Suprapubic skin (tissue), 4 donors: ENCODE measurements around the gene UNKL. TPM values are rescaled to one million over a fixed set of nuclear protein-coding genes. Genes with fewer than 3 reads are reported as not detected.

Experiments
- DNase-seq, 2 donors: peaks; one replicate each; pipeline ENCODE4 v3.0.0-alpha.2; 2019; ENCODE audit warnings: low spot score in 2 of 2
- H3K27ac ChIP-seq: fragments of 200-600 bp; sonication (generic); one replicate; pipeline ENCODE4 v1.5.1; 2019
- H3K27me3 ChIP-seq: fragments of 200-600 bp; sonication (generic); one replicate; pipeline ENCODE4 v1.5.1; 2019
- H3K36me3 ChIP-seq: fragments of 200-600 bp; sonication (generic); one replicate; pipeline ENCODE4 v1.5.1; 2019
- H3K4me1 ChIP-seq: fragments of 200-600 bp; sonication (generic); one replicate; pipeline ENCODE4 v1.5.1; 2019
- H3K4me3 ChIP-seq: fragments of 200-600 bp; sonication (generic); one replicate; pipeline ENCODE4 v1.5.1; 2019; ENCODE audit warnings: mild to moderate bottlenecking
- H3K9me3 ChIP-seq: fragments of 200-600 bp; sonication (generic); one replicate; pipeline ENCODE4 v1.5.1; 2019
- CTCF ChIP-seq, 2 donors: fragments of 200-600 bp in 1 of 2; fragments of 450-650 bp in 1 of 2; sonication (generic) in 1 of 2; IDR thresholded peaks; one replicate each; pipeline ENCODE4 v1.5.1; 2016 to 2019; ENCODE audit warnings: antibody characterized with exemption in 2 of 2, mild to moderate bottlenecking in 1 of 2, moderate library complexity in 1 of 2
- EP300 ChIP-seq: sonication (generic); formaldehyde crosslinking; IDR thresholded peaks from one replicate; pipeline ENCODE4 v1.6.1; 2017; ENCODE audit warnings: antibody characterized with exemption
- POLR2A ChIP-seq, 2 donors: fragments of 450-650 bp; IDR thresholded peaks; one replicate each; pipeline ENCODE4 v1.6.1; 2017; ENCODE audit warnings: antibody characterized with exemption in 2 of 2, mild to moderate bottlenecking in 2 of 2, moderate library complexity in 2 of 2
- POLR2AphosphoS5 ChIP-seq, 3 donors: sonication (generic); formaldehyde crosslinking; IDR thresholded peaks; one replicate each; pipeline ENCODE4 v1.6.1; 2017; ENCODE audit warnings: antibody characterized with exemption in 3 of 3
- WGBS: methylation state at CpG from one replicate; pipeline ENCODE4 v1.1.5; 2018; 5-methylcytosine and 5-hydroxymethylcytosine counted together
- total RNA-seq, 4 donors: library from RNA; depleted of rRNA; stranded (reverse); fragments of >200 nt; gene quantifications; one replicate each; pipeline ENCODE4 v1.1.0, GENCODE V29; 2016

The UNKL gene
- total RNA-seq, 4 donors from 2014 or later: 13.0 to 81.0 (median 33.4) TPM

DNA sequence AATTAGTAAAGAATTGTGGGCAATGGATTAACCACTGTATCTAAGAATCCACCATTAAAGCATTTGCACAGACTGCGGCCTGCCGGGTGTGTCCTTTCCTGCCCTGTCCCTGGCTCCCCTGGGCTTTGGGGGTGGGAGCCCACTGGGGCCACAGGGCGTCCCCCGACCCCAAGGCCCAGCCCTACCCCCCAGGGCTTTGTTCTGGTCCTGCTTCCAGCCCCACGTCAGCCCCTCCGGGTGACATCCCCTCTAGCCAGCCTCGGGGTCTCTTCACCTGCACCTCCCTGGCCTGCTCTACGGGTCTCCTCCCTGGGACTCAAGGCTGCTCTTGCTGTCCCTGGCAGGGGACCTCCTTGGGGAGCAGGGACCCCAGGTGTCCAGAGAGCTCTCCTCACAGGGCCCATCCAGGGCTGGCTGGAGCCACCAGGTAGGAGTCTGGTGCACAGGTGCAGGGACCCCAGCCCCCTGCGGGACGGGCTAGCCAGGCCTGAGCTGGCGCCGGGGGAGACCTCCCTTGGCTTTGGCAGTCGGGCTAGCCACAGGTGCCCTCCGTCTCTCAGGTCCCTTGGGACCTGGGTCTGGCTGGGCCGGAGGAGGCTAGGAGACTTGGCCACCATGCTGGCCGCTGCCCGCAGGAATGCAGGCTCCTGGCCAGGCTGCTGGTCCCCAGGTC is 87.4 kb downstream of the UNKL start:
- Histone ChIP-seq H3K4me1 (peaks cover 11% of the 10 kb centered on the region), H3K36me3 (peaks cover 41% of the 10 kb centered on the region), H3K27me3 (peaks cover 19% of the 10 kb centered on the region), H3K27ac (no peak overlapping the region), H3K4me3 (no peak overlapping the region), H3K9me3 (no peaks in the 10 kb centered on the region)
- whole genome bisulfite sequencing: 69% methylated on average over 5 of the region's 17 CpGs
- DNase-seq: no peak
- no peak for TF ChIP-seq POLR2AphosphoS5 (IDR thresholded peaks at IDR 0.05)
- TF ChIP-seq CTCF (IDR thresholded peaks at IDR 0.05): no peak
- TF ChIP-seq POLR2A (IDR thresholded peaks at IDR 0.05): no peak
- TF ChIP-seq EP300: no peak

- H3K27ac ChIP-seq: no peak overlapping the region
- H3K36me3 ChIP-seq: peaks cover 47% of the 10 kb centered on the region
- peaks cover 13% of the 10 kb centered on the region for H3K27me3 ChIP-seq
- peaks cover 4% of the 10 kb centered on the region for H3K4me1 ChIP-seq
- H3K4me3 ChIP-seq: no peak overlapping the region
- DNase-seq: no peak
- WGBS: 76% methylated on average over 16 of the region's 17 CpGs
- no peaks in the 10 kb centered on the region for H3K9me3 ChIP-seq
- no peak for TF ChIP-seq POLR2A (IDR thresholded peaks at IDR 0.05)
- no peak for TF ChIP-seq EP300
- TF ChIP-seq POLR2AphosphoS5 (IDR thresholded peaks at IDR 0.05): no peak
- TF ChIP-seq CTCF (IDR thresholded peaks at IDR 0.05): no peak
Measured at GRCh38 chr16:1326391-1326790, 88.1 kb downstream of the UNKL start.

DNA sequence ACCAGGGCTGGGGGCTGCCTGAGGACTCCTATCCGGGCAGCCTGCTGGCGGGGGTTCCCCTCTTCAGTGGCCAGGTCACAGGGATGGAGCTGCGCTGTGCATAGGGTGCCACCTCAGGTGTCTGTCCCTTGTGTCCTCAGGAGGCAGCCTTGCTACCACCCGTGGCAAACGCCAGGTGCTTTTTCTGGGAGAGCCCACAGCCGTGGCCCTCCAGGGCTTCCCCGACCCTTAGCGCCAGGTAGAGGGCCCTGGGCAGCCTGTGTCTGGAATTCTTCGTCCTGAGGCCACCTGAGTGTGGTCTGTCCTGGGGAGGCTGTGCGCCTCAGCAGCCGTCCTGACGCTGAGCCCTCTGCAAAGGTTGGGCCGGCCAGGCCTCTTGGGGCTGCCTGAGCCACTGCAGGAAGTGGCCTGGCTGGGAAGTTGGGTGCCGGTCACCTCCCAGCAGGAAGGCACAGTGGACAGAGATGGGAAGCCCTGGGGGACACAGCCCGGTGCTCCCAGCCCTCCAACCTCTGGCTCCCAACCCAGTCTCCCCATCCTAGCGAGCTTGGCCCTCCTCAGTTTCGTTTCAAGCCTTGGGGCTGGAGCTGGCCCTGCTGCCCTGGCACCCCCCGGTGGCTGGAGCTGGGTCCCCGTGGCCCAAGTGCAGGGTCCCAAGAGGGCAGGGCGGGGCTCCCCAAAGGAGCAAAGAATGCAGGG is 88.7 kb downstream of the UNKL start:
- Histone ChIP-seq H3K4me3 (no peak overlapping the region), H3K36me3 (peaks cover 53% of the 10 kb centered on the region), H3K4me1 (no peaks in the 10 kb centered on the region), H3K27ac (no peak overlapping the region), H3K9me3 (no peaks in the 10 kb centered on the region), H3K27me3 (peaks cover 7% of the 10 kb centered on the region)
- TF ChIP-seq POLR2A (IDR thresholded peaks at IDR 0.05) (no peak), EP300 (no peak), POLR2AphosphoS5 (IDR thresholded peaks at IDR 0.05) (no peak), CTCF (IDR thresholded peaks at IDR 0.05) (no peak)
- DNase-seq: no peak
- WGBS: 74% methylated on average over 13 of the region's 20 CpGs

GRCh38 chr16:1325261-1325660 is 89.2 kb downstream of the UNKL start:
- no peak overlapping the region for H3K27ac ChIP-seq
- H3K9me3 ChIP-seq: no peaks in the 10 kb centered on the region
- TF ChIP-seq POLR2AphosphoS5 (IDR thresholded peaks at IDR 0.05): no peak
- no peak for TF ChIP-seq POLR2A (IDR thresholded peaks at IDR 0.05)
- no peak for TF ChIP-seq CTCF (IDR thresholded peaks at IDR 0.05)
- no peak for TF ChIP-seq EP300
- no peak overlapping the region for H3K4me3 ChIP-seq
- 94% methylated on average over 5 of the region's 15 CpGs for WGBS
- no peaks in the 10 kb centered on the region for H3K4me1 ChIP-seq
- DNase-seq: no peak
- peaks cover 59% of the 10 kb centered on the region for H3K36me3 ChIP-seq
- H3K27me3 ChIP-seq: peaks cover 1% of the 10 kb centered on the region

GRCh38 chr16:1324286-1324826 is 90.1 kb downstream of the UNKL start:
- peaks cover 68% of the 10 kb centered on the region for H3K36me3 ChIP-seq
- TF ChIP-seq POLR2A (IDR thresholded peaks at IDR 0.05): no peak
- no peak for TF ChIP-seq POLR2AphosphoS5 (IDR thresholded peaks at IDR 0.05)
- TF ChIP-seq EP300: no peak
- TF ChIP-seq CTCF (IDR thresholded peaks at IDR 0.05): no peak

More at GRCh38 chr16:1324286-1324826, 90.1 kb downstream of the UNKL start:
- Histone ChIP-seq H3K27me3 (no peaks in the 10 kb centered on the region), H3K4me3 (no peak overlapping the region), H3K27ac (no peak overlapping the region), H3K9me3 (no peaks in the 10 kb centered on the region), H3K4me1 (no peaks in the 10 kb centered on the region)
- WGBS: 88% methylated on average over 15 of the region's 22 CpGs
- no peak for DNase-seq
